Skeletal muscle cell (primary cell): Measurements from ENCODE around the gene KRTAP4-7.
"Not testable (repeated sequence)": the region's sequence is repeated elsewhere in the genome, so short reads cannot be mapped to it uniquely, and the experiment has no call there.

Source experiments
- DNase-seq: peaks from one replicate; pipeline ENCODE4 v3.0.0-alpha.2; 2010; ENCODE audit warnings: low read depth
- H3K4me3 ChIP-seq: 2 replicates; pipeline ENCODE4 v1.5.1; 2011; ENCODE audit warnings: low read depth, mild to moderate bottlenecking, control low read depth, low read length, moderate library complexity

Gene KRTAP4-7

DNA sequence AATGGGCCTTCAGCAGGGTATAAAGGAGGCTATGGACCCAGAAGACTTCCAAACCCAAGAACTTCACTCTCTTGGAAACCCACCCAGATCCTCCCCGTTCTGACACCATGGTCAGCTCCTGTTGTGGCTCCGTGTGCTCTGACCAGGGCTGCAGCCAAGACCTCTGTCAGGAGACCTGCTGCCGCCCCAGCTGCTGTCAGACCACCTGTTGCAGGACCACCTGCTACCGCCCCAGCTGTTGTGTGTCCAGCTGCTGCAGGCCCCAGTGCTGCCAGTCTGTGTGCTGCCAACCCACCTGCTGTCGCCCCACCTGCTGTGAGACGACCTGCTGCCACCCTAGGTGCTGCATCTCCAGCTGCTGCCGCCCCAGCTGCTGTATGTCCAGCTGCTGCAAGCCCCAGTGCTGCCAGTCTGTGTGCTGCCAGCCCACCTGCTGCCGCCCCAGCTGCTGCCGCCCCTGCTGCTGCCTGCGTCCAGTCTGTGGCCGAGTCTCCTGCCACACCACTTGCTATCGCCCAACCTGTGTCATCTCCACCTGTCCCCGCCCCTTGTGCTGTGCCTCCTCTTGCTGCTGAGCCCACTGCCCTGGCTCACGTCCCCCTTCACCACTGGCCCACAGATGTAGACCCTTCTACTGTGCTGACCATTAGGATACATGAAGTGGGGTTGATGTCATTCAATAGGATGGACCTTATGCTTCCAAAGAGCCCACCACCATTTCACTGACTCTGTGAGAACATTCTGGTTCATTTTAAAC is at the start of gene KRTAP4-7:
KRTAP4-7 (plus strand) TSS at position 51 of the 757 bp plus-strand sequence; CDS start at position 108, 57 bp downstream.
- DNase-seq, H3K4me3 ChIP-seq: not testable (repeated sequence)

DNA sequence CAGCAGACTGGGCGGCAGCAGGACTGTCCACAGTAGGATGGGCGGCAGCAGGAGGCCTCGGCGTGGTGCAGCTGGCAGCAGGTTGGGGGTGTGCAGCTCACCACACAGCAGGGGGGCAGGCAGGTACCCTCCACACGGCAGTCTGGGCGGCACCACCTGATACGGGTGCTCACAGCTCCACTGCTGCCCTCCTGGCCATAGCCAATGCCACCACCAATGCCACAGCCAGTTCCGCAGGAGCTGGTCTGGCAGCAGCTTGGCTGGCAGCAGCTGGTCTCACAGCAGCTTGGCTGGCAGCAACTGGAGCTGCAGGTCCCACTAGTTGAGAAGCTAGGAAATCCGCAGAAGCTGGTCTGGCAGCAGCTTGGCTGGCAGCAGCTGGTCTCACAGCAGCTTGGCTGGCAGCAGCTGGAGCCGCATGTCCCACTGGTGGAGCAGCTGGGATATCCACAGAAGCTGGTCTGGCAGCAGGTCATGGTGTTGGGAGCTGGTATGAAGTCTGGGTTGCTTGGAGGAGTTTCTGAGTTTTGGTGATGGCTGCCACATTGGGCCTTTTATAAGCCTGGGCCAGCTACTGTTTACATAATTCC is 49.5 kb upstream of the KRTAP4-7 start, which contains the start of gene KRTAP1-3:
KRTAP1-3 (minus strand) TSS at position 529 of the 590 bp plus-strand sequence; CDS start at position 476, 53 bp downstream.
- DNase-seq, H3K4me3 ChIP-seq: not testable (repeated sequence)

GRCh38 chr17:41037853-41038350 is 46.0 kb upstream of the KRTAP4-7 start:
- no peak for DNase-seq
- H3K4me3 ChIP-seq: no peak overlapping the region

GRCh38 chr17:41040783-41041571 is 43.0 kb upstream of the KRTAP4-7 start, which contains the start of gene KRTAP1-1:
Gene KRTAP1-1, minus strand, starts transcription at chr17:41041450. Its CDS starts 53 bp downstream, at chr17:41041397.
- DNase-seq, H3K4me3 ChIP-seq: not testable (repeated sequence)

DNA sequence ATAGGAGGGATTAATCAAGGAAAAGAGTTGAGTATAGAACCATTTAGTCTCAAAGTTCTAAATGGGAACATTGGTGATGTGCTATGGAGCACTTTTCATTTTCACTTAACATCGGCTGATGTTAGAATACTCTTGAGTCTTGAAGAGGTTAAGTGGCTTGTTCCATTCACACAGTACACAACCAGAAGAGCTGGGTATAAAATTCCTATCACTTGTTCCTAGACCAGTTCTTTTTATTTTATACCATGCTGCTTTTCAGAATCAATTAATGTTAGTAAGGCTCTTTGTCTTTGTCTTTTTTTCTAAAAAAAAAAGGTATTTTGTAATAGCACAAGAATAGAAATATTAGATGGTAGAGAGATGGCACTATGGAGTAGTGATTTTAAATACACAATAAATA is 41.0 kb upstream of the KRTAP4-7 start:
- H3K4me3 ChIP-seq: no peak overlapping the region
- no peak for DNase-seq

DNA sequence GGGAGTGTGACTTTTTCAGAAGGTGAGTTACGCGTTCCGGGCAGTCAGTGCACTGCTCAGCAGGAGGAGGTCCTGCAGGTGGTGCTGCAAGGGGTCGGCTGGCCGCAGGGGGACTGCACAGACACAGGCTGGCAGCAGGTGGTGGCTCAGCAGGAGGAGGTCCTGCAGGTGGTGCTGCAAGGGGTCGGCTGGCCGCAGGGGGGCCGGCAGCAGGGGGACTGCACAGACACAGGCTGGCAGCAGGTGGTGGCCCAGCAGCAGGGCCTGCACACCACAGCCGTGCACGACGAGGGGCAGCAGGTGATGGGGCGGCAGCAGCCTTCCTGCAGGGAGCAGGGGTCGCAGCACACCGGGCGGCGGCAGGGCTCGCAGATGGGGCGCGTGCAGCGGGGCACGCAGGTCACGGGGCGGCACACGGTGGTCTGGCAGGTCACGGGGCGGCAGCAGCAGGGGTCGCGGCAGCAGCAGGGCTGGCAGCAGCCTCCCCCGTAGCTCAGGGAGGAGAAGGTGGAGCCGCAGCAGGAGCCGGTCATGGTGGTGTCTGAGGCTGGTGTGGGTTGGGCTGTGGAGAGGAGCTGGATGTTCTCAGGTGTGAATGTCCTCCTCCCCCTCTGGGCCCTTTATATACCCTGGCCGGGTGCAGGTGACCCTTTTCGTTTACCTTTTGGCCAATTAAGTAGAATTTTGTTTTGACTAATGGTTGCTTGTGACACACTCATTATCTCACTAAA is 37.0 kb upstream of the KRTAP4-7 start, which contains the start of gene KRTAP2-1:
KRTAP2-1 (minus strand) TSS at position 582 of the 731 bp plus-strand sequence; CDS start at position 533, 49 bp downstream.
- not testable (repeated sequence) for DNase-seq

GRCh38 chr17:41048441-41048840 is 35.5 kb upstream of the KRTAP4-7 start:
- no peak overlapping the region for H3K4me3 ChIP-seq
- DNase-seq: no peak

More for the DNA sequence above, 37.0 kb upstream of the KRTAP4-7 start, which contains the start of gene KRTAP2-1:
- H3K4me3 ChIP-seq: not testable (repeated sequence)

DNA sequence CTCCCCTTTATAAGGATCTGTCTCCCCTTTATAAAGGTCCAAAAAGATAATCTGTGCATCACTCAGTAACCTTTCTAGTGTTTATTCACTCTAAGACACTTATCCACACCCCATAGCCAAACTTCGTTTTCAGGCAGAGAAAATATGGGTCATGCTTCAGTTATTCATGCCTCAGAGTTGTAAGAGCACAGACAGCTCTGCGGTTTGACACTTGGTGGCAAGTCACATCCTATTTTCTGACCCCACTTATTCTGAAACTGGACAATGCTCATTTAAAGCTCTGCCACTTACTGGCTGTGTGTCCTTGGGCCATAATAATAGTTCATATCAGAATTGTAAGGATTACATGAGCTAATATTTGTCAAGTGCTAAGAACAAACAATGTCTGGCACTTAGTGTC is 34.8 kb upstream of the KRTAP4-7 start:
- DNase-seq: no peak

GRCh38 chr17:41052566-41052965 is 31.4 kb upstream of the KRTAP4-7 start:
- H3K4me3 ChIP-seq: no peak overlapping the region
- DNase-seq: no peak

More for the DNA sequence above, 34.8 kb upstream of the KRTAP4-7 start:
- no peak overlapping the region for H3K4me3 ChIP-seq

DNA sequence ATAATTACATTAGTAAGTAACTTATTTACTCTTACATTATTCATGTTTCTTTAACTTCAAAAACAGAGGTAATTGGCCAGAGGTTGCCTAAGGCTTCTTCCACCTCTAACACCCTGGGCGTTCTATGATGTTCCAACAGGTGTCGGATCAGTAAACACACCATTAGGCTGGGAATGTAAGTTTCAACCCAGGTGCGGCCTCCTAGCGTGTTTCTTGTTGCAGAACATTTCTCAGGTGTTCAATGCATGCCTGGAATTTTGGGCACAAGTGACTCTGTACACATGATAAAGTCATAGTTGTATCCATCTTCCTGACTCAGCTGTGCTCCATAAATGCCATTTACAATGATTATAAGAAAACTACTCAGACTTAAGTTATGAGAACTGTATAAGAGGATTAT is 29.9 kb upstream of the KRTAP4-7 start:
- no peak overlapping the region for H3K4me3 ChIP-seq
- no peak for DNase-seq

DNA sequence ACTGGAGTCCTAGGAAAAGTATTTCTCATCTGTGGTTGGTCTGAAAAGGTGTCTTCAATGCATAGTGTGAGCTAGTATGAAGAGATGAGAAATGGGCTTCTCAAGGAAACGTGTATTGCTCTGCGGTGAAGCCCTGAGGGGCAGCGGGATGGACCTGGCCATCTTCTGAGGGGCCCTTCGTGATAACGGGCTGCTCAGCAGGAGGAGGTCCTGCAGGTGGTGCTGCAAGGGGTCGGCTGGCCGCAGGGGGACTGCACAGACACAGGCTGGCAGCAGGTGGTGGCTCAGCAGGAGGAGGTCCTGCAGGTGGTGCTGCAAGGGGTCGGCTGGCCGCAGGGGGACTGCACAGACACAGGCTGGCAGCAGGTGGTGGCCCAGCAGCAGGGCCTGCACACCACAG is 29.4 kb upstream of the KRTAP4-7 start:
- not testable (repeated sequence) for DNase-seq, H3K4me3 ChIP-seq

DNA sequence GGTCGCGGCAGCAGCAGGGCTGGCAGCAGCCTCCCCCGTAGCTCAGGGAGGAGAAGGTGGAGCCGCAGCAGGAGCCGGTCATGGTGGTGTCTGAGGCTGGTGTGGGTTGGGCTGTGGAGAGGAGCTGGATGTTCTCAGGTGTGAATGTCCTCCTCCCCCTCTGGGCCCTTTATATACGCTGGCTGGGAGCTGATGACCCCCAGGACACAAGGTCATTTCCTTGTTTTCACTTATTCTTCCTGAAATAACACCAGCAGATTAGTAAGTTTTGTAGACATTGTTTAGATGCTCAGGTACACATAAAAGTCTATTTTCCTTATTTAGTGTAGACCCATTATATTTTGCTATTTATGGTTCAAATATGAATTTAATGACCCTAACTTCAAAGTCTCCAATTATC is 28.8 kb upstream of the KRTAP4-7 start, which contains the start of gene KRTAP2-2:
KRTAP2-2 (minus strand) TSS at position 101 of the 400 bp plus-strand sequence; CDS start at position 82, 19 bp downstream.
- not testable (repeated sequence) for H3K4me3 ChIP-seq, DNase-seq

DNA sequence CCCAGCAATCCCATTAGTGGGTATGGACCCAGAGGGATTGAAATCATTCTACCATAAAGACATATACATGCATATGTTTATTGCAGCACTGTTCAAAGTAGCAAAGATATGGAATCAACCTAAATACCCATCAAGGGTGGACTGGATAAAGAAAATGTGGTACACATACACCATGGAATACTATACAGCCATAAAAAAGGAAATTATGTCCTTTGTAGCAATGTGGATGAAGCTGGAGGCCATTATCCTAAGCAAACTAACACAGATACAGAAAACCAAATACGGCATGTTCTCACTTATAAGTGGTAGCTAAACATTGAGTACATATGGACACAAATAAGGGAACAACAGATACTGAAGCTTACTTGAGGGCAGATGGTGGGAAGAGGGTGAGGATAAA is 26.4 kb upstream of the KRTAP4-7 start:
- DNase-seq: no peak
- H3K4me3 ChIP-seq: no peak overlapping the region

DNA sequence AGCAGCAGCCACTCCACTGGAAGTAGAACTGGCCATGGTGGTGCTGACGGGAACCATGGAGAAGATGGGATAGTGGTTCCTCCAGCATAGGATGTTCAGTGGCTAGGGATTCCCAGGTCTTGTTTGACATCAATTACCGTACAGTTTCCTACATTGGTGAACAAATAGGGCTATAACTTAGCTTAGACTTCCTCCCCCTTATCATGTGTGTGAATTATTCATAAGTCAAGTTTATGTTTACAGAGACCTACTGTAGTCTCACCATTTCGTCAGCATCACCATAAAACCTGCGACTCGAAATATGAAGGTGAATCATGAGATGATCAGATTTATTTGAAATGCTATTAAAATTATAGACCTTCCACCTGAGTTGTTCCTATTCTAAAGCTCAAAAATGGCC is 25.2 kb upstream of the KRTAP4-7 start:
- DNase-seq: no peak
- H3K4me3 ChIP-seq: no peak overlapping the region

GRCh38 chr17:41059276-41060051 is 24.5 kb upstream of the KRTAP4-7 start:
- not testable (repeated sequence) for H3K4me3 ChIP-seq
- DNase-seq: peak; percentile 66

DNA sequence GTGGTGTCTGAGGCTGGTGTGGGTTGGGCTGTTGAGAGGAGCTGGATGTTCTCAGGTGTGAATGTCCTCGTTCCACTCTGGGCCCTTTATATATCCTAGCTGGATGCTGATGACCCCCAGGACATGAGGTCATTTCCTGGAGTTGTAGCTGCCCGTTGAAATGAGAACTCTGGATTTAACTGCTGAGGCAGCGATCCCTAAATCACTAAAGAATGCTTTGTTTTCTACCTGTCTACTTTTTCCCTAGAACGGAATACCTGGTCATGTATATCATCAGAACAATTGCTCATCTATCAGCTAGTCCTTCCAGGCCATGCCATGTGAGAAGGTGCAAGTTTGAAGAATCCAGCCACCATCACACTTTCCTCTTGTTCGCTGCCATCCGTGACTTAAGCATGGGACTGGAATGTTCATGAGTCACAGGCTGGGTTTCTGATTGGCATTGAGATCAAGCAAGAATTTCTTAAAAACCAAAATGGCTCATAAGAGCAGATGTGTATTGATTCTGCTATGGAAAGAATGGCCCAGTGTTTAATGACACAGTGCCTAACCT is 23.8 kb upstream of the KRTAP4-7 start, which contains the start of gene KRTAP2-3:
KRTAP2-3 (minus strand) TSS at position 63 of the 553 bp plus-strand sequence. CDS start 64 bp downstream, outside the sequence.
- DNase-seq: peak; percentile 78
- H3K4me3 ChIP-seq: no peak within 1 kb of the TSS

GRCh38 chr17:41061964-41062363 is 22.0 kb upstream of the KRTAP4-7 start:
- H3K4me3 ChIP-seq: no peak overlapping the region
- peak; percentile 82 for DNase-seq

- no peak for DNase-seq
- H3K4me3 ChIP-seq: no peak overlapping the region
These were observed 20.5 kb upstream of the KRTAP4-7 start for GRCh38 chr17:41063449-41063848.
